GF-D8 (cell line): Measurements from ENCODE around the gene PDK1.

Experiments
- DNase-seq: peaks from one replicate; lab custom pipeline; 2025; lab: John Stamatoyannopoulos, UW

PDK1 gene

DNA sequence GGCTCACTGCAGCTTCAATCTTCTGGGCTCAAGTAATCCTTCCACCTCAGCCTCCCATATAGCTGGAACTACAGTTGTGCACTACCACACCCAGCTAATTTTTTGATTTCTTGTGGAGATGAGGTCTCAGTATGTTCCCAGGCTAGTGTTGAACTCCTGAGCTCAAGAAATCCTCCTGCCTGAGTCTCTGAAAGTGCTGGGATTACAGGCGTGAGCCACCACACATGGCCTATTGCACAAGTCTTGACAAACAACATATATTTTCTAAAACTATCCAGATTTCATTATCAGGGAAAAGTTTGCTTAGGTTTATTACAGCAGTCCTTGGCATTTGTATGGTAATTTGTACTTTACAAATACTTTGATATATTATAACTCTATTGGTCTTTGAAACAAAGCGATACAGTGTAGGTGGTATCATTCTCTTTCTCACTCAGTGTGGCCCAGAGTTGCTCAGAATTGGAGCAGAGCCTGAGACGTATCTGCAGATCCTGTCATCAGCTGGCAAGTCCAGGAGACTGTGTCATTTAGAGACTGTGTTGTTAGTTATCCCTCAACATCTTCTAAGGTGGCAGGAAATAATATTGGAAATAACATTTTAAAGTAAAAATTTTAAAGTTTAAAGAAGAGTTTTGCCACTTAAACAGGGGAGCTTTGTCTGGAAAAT is 41.4 kb downstream of the PDK1 start:
- DNase-seq, result no peak

DNA sequence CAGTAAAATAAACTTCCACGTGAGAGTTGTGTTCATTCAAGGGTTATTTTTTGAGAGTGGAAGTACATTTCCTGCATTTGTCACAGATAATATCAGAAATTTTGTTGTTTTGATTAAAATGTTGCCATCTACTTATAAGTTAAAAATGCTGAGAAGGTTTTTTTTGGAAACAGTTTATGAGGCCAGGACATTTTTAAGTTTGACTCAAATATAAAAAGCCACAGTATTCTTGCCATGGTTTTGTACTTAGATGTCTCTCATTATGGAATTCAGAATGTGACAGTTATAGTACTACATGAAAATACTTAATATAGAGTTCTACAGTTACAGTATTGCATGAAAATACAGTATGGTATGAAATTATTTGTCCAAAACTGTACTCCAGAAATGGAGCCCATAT is 44.1 kb downstream of the PDK1 start:
- no peak for DNase-seq

DNA sequence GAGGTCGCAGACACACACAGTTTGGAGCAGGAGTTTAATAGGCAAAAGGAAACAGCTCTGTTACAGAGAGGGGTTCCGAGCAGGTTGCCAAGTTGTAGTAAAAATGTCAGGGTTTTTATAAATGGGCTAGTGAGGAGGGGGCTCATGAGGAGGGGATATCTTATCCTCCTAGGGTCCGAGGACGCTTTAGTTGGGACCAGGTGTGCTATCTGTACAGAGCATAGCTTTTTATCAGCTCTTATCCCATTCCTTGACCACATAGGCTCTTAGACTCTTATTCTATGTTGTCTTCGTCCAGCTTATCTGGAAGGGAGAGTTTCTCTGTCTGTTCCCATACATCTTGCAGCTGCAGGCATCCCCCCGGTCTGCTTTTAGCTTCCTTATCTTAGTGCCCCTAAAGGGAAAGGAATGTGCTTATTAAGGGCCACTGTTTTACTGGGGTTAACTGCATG is 44.7 kb downstream of the PDK1 start:
- DNase-seq, result no peak

GRCh38 chr2:172606285-172606684 is 50.4 kb downstream of the PDK1 start:
- DNase-seq, result no peak

DNA sequence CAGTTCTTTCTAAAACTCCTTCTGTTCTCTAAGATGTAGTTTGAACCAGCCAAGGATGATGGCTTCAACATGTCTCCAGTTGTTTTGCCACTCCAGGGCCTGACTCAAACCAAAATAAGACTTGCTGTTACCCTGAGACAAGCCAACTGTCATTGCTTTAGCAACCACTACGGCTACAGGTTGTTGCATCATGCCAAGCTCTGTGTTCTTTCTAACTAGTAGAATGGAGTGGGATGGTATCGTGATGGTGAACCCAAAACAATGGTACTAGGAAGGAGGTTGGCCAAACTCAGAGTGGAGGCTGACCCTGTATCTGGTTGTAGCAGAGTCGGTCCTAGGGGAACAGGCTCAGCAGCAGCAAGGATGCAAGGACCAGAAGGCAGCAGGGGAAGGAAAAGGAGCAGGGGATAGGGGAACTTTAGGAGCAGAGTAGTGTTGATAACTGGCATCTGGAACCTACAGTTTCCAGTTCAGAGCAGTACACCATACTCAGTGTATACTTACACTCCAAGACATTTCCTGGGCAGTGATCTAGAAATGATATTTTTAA is 51.6 kb downstream of the PDK1 start:
- DNase-seq, result no peak

DNA sequence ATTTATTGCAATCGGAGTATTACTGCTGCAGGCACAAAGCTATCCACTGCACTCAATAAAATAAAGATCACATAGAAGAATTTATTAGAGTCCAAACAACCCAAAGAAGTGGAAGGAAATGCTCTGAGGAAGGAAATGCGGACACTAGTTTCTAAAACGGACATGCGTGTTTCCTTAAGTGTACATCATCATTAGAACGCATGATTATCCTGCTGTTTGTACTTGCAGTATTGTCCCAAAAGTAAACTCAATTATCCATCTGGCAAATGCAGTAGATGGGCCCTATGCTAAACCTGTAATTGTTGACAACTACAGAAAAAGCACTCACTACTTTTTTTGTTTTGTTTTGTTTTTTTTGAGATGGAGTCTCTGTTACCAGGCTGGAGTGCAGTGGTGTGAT is 53.6 kb downstream of the PDK1 start:
- DNase-seq, result no peak

GRCh38 chr2:172612051-172612450 is 56.2 kb downstream of the PDK1 start:
- no peak for DNase-seq

- DNase-seq, result no peak
Measured at GRCh38 chr2:172613040-172613439, 57.1 kb downstream of the PDK1 start.

DNA sequence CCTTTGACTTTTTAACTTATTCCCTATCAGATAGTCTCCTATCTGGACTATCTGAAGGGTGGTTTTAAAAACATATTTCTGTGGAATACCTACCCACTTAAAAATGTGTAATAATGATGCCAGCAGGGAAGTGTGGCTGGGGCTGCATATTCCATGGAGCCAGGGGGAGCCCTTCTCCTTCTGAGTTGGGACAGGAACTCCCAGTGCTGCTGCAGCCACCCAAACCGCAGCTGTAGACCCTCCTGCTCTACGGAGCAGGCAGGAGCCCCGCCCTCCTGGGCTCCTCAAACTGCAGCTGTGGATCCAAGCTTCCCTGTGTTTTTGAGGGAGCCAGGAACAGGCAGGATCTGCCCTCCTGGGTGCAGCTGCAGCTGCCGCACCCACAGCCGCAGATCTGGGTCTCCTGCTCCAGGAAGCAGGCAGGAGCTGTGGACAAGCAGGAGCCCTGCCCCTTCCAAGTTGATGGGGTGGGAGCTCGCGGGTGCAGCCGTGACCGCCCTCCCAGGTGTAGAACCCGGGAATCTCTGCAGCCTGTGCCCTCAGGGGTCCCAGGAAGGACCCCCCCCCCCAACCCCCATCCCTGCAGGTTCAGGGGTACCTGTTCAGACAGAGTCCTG is 57.8 kb downstream of the PDK1 start:
- no peak for DNase-seq

DNA sequence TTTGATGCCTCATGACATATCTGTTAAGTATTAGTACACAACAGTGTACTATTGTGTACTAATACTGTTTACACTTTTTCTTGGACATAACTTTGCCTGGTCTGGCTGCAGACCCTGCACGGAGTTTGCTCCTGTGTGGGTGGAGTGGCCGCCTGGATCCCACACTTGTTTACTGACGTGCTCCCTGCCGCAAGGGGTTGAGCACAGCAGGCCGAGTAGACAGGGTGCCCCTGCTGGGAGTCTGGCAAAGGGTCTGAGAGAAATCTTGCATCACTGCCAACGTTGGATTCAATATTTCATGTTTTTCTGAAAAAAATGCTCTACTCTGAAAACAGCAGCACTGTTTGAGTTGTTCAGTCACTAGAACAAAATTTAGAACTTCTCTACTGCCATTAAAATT is 59.0 kb downstream of the PDK1 start:
- DNase-seq, result no peak

- DNase-seq, result no peak
Measured at GRCh38 chr2:172615727-172616261, 59.9 kb downstream of the PDK1 start.

GRCh38 chr2:172617115-172617514 is 61.2 kb downstream of the PDK1 start:
- no peak for DNase-seq

DNA sequence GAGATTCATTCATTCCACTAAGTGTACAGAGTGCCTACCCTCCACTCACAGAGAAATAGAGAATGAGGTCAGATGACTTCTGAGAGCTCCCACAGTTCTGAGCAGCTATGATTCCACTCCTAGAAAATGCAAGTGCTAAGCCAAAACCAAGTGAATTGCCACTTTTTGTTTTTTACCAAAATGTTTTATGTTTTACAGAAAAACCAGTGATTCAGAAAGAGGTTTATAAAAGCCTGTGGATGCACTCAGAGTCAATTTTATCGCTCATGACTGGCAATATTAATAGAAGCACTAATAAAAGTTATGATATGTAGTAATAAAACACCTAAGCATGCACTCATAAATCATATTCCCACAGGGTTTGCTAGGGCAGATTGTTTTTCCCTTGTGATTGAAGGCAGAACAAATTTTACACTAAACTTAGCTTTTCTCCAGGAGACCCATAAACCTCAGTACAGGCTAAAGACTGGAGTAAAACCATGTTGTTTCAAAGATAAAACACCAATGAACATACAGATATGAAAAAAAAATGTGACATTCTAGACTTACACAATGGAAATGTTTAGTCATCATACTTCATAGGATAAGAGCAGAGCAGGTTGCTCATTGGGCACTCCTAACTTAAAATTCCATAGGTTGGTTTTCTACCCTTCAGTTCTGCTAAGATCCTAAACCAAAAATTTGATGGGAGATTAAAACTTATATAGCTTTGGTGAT is 67.5 kb downstream of the PDK1 start:
- no peak for DNase-seq

GRCh38 chr2:172624996-172625395 is 69.1 kb downstream of the PDK1 start:
- no peak for DNase-seq

DNA sequence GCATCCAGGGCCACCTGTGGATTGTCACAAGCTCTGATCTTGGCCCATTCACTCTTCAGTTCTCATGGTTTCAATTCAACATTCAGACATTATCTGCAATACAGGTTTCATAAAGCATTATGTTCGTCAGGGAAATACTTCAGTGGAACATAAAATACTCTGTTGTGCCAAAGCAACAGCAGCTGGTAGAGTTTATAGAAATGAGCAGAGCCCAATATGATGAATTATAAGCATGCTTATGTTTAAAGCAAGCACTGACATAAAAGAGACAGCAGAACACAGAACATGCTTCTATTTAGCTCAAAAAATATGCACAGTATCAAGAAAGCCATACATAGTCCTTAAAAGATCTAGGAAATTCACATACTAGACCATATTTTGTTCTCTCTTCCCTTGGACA is 71.3 kb downstream of the PDK1 start:
- no peak for DNase-seq

DNA sequence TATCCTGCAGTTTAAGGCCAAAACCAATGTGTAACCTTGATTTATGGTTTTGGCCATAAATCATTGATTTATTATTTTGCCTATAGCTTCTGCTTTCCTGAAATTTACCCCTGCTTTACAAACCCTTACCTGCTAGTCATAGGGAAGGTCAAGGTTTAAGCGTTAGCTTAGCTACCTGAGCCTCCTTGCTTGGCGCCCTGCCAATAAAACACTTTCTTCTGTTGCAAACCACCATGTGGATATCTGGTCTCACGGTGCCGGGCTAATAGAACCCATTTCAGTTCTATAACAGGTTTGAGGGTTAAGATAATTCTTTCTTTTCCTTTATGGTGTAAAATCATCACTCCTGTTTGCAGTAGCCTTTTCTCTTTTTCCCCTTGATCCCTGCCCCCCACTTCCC is 72.2 kb downstream of the PDK1 start:
- DNase-seq, result no peak

DNA sequence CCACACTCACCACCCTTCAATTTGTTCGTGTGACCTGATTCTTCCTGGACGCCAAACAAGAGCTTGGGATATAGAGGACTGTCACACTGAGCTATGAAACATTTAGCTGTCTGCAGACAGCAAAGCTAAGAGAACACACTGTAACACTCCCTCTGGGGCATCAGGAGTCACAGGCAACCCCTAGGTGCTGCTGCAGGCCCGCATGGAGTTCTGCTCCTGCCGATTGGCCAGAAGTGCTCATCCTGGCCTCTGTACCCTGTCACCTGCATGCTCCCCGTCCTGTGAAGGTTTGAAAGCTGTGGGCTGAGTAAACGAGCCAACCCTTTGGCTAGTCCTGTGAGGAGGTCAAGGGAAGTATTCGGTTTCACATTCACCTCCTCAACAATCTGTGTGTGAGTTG is 73.7 kb downstream of the PDK1 start:
- no peak for DNase-seq

DNA sequence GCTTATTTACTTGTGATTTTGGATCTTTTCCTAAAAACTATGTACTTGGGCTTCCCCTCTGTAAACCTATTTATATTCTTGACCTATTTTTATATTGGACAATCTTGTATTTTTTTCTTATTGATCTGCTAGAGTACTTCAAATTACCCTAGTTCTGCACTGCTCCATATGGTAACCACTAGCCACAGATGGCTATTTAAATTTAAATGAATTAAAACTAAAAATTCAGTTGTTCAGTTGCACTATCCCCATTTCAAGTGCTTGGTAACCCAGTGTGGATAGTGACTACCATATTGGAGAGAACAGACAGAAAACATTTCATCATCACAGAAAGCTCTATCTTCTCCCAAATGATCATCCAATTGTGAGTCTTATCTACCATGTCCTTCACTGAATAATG is 74.3 kb downstream of the PDK1 start:
- no peak for DNase-seq

GRCh38 chr2:172634477-172634876 is 78.6 kb downstream of the PDK1 start:
- no peak for DNase-seq

GRCh38 chr2:172635548-172635947 is 79.7 kb downstream of the PDK1 start:
- DNase-seq, result no peak

GRCh38 chr2:172639256-172639655 is 83.4 kb downstream of the PDK1 start:
- no peak for DNase-seq

DNA sequence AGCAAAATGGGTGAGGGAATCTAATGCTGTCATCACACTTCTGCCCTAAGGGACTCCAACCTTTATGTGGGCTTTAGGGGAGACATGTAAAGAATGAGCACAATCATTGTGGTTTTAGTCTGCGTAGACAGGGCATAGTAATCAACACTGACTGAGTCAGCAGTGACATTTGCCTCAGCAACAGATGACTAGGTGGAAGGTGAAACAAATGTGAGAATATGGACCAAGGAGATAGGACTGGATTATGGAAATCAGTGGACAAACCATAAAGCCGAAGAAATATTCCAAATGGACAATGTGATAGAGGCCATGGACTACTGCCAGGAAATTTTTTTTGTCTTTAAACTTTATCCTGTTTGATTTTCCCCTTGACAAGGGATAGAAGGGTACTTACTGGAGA is 83.9 kb downstream of the PDK1 start:
- no peak for DNase-seq

DNA sequence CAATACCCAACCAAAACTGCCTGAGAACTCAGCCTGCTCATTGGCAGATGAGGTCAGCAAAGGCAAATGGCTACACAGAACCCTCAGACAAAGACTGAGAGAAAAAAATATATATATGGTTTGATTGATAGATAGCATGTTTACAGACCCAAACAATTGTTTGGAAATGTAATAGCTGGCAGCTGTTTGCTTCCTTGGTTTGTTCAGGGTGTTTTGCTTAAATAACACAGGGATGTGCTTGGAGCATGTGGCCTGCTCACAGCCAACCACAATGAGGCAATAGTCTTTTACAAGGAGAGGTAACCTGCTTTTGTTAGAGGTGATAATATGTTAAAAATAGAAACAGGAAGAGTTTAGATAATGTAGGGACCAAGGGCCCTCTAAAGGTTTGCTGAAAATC is 84.5 kb downstream of the PDK1 start:
- no peak for DNase-seq
